Measurements from ENCODE around the gene POLD4.
"Not testable (repeated sequence)": the region's sequence is repeated elsewhere in the genome, so short reads cannot be mapped to it uniquely, and the experiment has no call there.

POLD4 gene

GRCh38 chr11:67351275-67352005, 1.9 kb downstream of the POLD4 start:
- DNase-seq: peak; percentile 37

- no peak for DNase-seq
These were observed 3.3 kb downstream of the POLD4 start for GRCh38 chr11:67349928-67350465.

DNA sequence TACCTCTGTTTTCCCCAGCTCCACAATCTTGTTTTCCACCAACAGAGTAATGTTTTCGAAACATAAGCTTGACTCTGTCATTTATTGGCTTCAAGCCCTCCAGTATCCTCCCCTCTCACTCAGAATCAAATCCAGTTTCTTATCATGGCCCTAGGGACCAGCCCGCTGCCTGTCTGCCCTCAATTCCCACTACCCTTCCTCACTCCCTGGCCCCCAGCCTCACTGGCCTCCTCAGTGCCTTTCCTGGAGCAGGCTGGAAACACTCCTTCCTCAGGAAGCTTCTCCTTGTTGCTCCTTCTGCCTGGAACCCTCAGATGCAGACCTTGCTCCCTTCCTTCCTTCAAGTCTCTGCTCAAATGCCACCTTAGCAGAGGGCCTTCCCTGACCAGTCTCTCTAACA, 3.9 kb downstream of the POLD4 start:
- DNase-seq: no peak

DNA sequence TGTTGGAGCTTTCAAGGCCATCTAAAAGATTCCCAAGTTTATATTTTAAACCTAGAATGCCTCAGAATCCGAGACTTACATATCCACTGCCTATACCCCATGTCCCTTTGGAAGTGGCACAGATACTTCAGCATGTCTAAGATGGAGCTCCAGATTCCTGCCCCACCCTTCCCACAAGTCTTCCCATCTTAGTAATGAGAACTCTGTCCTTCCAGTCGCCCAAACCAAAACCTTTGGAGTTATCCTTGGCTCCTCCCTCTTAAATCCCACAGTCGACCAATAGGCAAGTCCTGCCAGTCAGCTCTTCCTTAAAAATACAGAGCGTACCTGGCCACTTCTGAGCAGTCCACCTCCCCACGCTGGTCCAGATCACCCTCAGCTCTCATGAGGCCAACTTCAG, 4.3 kb downstream of the POLD4 start:
- no peak for DNase-seq

DNA sequence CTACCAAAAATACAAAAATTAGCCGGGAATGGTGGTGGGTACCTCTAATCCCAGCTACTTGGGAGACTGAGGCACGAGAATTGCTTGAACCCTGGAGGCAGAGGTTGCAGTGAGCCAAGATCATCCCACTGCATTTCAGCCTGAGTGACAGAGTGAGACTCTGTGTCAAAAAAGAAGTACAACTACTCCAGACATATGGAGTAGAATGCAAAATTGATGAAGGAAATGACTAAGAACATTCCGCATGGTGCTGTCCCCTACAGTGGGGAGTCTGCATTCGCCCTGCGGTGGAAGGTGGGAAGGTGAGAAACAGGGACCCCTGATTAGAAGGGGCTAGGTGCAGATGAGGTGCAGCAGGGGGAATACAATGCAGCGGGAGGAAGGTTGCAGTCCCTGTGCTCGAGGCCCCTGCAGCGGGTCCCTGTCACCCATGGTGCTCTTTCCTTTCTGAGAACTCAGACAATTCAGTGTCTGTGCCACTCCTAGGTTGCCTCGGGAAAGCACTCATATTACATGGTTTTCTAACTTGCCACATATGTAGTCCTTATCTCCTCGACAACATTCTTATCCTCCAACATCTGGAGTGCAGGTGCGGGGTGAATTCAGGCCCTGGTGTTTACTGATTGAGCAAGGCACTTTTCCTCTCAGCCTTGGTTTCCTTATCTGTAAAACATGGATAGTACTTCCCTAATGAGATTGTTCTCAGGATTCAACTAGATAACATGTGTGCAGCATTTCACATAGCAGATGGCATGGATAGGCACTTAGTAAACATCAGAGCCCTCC, 5.2 kb downstream of the POLD4 start:
- DNase-seq: no peak

DNA sequence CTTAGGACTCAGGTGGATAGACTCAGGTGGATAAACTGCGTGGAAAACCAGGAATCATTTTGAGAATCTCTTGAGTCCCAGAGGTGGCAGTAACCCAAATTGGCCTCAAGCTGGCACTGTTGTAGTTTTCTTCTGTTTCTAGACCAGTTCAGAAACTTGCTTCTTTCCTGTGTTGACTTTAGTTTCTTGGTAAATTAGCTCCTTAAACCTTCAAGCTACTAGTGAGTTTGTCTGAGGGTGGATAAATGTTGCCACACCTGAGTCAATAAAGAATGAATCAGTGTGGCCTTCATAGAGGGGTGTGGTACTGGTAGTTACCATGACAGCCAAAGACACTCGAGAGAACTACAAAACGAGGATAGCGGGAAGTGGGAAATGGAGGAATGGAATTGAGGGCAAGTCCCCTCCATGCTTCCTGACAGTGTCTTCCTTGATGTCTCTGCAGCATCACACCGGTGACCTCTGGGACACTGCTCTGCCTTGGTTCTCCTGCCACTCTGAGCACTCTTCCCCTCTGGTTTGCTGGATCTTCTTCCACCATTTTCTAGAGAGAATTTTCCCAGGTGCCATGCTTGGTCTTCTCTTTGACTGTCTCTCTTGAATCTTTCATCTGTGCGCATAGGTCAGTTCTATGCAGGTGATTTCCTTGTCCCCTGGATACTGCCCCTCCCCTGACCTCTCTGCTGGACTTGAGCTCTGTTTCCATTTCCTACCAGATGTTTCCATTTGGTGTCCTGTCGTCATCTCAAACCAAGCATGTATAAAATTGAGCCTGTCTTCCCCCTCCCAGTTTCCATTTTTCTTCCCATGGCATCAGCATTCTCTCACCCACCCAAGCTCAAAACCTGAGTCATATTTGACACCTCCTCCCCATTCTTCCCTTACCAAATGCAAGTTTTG, 7.2 kb downstream of the POLD4 start:
- no peak for DNase-seq

DNA sequence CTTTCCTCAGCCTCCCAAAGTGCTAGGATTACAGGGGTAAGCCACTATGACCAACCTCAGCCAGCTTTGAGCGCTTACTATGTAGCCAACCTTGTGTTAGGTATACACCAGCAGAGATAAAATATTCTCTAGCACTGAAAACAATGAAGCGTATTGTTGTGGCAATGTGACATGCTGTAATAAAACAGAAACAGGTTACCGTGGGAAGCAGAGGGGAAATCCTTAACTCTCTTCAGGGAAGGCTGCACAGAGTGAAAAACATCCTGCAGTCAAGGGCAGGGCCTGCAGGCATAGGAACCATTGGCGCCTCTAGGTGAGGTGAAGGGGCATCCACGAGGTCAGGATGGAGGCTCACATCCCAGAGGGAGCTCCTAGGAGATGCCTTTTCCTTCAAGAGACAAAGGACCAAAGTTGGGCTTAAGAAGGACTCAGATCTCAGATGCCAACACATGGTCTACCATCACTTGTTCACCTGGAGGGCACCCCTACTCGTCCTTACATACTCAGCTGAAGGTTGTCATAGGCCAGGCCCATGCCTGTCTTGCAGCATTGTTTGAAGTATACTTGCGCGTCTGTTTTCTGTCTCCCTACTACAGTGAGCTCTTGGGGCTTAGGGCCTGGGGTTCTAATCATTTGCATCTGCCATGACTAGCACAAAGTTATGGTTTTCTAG, 8.0 kb downstream of the POLD4 start:
- no peak for DNase-seq

- no peak for DNase-seq
These were observed 9.1 kb downstream of the POLD4 start for GRCh38 chr11:67344264-67344663.

DNA sequence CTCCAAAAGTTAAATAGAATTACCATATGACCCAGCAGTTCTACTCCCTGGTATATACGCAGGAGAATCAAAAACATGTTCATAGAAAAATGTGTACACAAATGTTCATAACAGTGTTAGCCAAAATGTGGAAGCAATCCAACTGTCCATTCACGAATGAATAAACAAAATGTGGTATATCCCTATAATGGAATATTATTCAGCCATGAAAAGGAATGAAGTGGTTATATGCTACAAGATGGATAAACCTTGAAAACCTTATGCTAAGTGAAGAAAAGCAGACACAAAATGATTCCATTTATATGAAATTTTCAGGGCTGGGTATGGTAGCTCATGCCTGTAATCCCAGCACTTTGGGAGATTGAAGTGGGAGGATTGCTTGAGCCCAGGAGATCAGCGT, 16.1 kb downstream of the POLD4 start:
- DNase-seq: no peak

GRCh38 chr11:67332081-67332691, 21.2 kb downstream of the POLD4 start:
- no peak for DNase-seq

GRCh38 chr11:67323526-67323925, 29.8 kb downstream of the POLD4 start:
- DNase-seq: no peak

GRCh38 chr11:67322049-67322448, 31.3 kb downstream of the POLD4 start:
- no peak for DNase-seq

DNA sequence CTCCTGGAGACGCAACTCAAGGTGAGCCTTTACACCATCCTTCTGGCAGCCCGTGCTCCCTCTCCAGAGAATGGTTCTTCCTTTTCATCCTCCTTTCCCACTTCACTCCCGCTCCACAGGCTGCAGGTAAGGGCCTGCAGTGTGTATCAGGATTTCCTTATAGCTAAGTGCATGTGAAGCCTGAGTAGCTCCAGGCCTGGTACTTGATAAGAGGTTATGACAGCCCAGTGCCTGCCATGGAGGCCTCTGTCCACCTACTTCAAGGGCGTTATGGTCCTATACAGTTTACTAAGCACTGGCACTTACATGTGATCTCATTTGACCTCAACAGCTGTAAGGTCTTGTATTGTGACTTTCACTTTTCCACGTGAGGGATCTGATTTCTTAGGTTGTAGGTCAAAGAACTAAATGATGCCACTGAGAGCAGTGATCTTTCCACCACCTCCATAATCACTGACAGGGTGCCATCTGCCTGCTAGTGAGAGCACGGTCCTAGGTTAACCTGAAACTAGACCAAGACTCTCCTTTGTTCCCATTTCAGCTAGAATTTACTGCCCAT, 32.0 kb downstream of the POLD4 start:
- no peak for DNase-seq

- DNase-seq: no peak
These were observed 32.7 kb downstream of the POLD4 start for GRCh38 chr11:67320691-67321090.

DNA sequence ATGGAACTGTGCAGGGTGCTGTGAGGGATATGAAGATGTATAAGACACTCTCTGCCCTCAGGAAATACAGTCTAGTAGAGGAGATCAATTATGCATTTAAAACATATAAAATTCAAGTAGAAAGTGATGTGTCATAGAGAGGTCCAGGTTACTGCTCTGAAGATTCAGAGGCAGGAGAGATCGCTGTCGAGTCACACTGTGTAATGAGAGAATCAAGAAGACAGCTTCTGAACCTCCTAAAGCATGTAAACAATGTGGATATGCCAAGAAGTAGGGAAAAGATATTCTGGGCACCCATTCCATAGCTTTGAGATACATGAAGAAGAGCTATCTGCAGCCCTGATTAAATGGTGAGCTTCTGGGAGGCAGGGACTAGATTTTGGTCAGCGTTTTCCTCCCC, 33.3 kb downstream of the POLD4 start:
- DNase-seq: no peak

GRCh38 chr11:67318876-67319275, 34.5 kb downstream of the POLD4 start:
- DNase-seq: not testable (repeated sequence)

DNA sequence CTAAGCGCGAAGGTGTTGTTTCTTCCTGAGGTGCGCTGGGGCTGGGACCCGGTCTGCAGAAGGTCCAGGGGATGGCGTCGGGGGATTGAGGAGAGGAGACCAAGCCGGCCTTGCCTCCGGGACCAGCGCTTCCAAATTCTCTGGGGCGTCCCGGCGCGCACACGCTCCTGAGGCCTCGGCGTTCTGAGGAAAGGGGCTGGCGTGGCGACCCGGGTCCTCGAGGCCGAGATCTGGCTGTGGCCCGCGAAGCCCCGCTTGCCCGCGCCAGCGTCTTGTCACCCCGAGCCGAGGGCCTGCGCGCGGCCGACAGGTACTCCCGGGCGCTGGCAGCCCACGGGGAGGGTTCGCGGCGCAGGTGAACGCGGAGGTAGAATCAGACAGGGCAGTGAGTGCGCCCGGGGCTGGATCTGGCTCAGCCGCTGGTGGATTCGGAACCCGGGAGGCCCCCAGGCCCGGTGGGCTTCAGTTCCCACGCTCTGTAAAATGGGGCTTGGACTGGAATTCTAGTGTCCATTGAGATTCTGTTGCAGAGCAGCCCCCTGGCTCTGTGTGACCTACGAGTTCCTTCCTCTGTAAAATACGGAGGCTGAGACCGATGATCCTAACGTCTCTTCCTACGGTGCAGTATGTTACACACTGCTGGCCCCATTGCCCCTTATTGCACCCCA, 35.3 kb downstream of the POLD4 start:
- DNase-seq: no peak

- DNase-seq: peak; percentile 94
These were observed 36.0 kb downstream of the POLD4 start for GRCh38 chr11:67317205-67317887.

GRCh38 chr11:67316882-67317204, 36.5 kb downstream of the POLD4 start:
- DNase-seq: no peak

- no peak for DNase-seq
These were observed 37.9 kb downstream of the POLD4 start for GRCh38 chr11:67315325-67315909.
